Right lobe of liver (tissue), 4 donors: ENCODE data around the gene NBPF12.
"Not testable (repeated sequence)": the region's sequence is repeated elsewhere in the genome, so short reads cannot be mapped to it uniquely, and the experiment has no call there.

Source experiments
- POLR2A ChIP-seq: fragments of 450-650 bp; IDR thresholded peaks from one replicate; pipeline ENCODE4 v1.6.1; 2017; ENCODE audit warnings: antibody characterized with exemption, mild to moderate bottlenecking
- TF ChIP-seq, protein P1 (sequence below), 4 donors: fragments of 200-600 bp in 3 of 4; fragments of 450-650 bp in 1 of 4; IDR thresholded peaks; one replicate each; pipeline versions ENCODE4 v1.5.1 to v1.8.0; 2016 to 2022; ENCODE audit warnings: antibody characterized with exemption in 4 of 4, mild to moderate bottlenecking in 2 of 4
- donor health status: DM: no; HTN: no; CAD: no.
- donor health status: DM: no; HTN: no; CAD: no.
- donor health status: DM: no; HTN: yes; CAD: no.

DNA sequence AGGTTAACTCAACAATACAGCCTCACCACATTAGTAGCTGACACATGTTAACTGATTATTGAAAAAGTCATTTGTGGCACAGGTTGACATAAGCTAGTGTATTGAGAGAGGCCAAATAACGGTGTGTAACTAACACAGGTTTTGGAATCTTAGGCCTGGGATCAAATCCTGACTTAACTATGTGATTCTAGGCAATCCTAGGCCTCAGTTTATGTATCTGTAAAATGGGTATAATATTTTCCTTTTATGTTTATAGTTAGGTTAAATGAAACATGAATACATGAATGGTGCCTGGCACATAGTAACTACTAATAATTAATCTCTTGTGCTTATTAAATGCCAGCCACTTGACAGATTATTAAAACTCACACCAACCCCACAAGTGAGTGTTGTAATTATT is 15.5 kb upstream of the NBPF12 start:
- TF ChIP-seq, protein P1, sequence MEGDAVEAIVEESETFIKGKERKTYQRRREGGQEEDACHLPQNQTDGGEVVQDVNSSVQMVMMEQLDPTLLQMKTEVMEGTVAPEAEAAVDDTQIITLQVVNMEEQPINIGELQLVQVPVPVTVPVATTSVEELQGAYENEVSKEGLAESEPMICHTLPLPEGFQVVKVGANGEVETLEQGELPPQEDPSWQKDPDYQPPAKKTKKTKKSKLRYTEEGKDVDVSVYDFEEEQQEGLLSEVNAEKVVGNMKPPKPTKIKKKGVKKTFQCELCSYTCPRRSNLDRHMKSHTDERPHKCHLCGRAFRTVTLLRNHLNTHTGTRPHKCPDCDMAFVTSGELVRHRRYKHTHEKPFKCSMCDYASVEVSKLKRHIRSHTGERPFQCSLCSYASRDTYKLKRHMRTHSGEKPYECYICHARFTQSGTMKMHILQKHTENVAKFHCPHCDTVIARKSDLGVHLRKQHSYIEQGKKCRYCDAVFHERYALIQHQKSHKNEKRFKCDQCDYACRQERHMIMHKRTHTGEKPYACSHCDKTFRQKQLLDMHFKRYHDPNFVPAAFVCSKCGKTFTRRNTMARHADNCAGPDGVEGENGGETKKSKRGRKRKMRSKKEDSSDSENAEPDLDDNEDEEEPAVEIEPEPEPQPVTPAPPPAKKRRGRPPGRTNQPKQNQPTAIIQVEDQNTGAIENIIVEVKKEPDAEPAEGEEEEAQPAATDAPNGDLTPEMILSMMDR (IDR thresholded peaks at IDR 0.05), result not testable (repeated sequence)
- TF ChIP-seq POLR2A, result not testable (repeated sequence)
